Right lobe of liver (tissue), 6 donors: ENCODE data around the gene FOXC1. TPM values are rescaled to one million over a fixed set of nuclear protein-coding genes. Genes with fewer than 3 reads are reported as not detected.

ENCODE experiments used
- ATAC-seq, 4 donors: fragments of 200-7000 bp; cut with Tn5 transposase; one replicate each; pipeline ENCODE4 v1.9.1; 2020; ENCODE audit warnings: mild to moderate bottlenecking in 4 of 4, moderate library complexity in 4 of 4
- DNase-seq, 3 donors: peaks; one replicate each; pipeline ENCODE4 v3.0.0-alpha.2; 2020
- H3K27ac ChIP-seq, 3 donors: fragments of 200-600 bp; one replicate each; pipeline ENCODE4 v1.8.0; 2022
- H3K27me3 ChIP-seq, 2 donors: fragments of 200-600 bp; one replicate each; pipeline ENCODE4 v1.8.0; 2022
- H3K36me3 ChIP-seq, 4 donors: fragments of 200-600 bp; sonication (generic) in 1 of 4; one replicate each; pipeline versions ENCODE4 v1.5.1 to v1.8.0; 2017 to 2022; ENCODE audit warnings: control low read depth in 1 of 4
- H3K4me1 ChIP-seq, 4 donors: fragments of 200-600 bp; sonication (generic) in 1 of 4; one replicate each; pipeline versions ENCODE4 v1.5.1 to v1.8.0; 2017 to 2022; ENCODE audit warnings: control low read depth in 1 of 4
- H3K4me3 ChIP-seq, 3 donors: fragments of 200-600 bp; one replicate each; pipeline ENCODE4 v1.8.0; 2022
- H3K9me3 ChIP-seq, 4 donors: fragments of 200-600 bp; sonication (generic) in 1 of 4; one replicate each; pipeline versions ENCODE4 v1.5.1 to v1.8.0; 2017 to 2022; ENCODE audit warnings: control low read depth in 1 of 4
- CTCF ChIP-seq, 4 donors: fragments of 200-600 bp in 3 of 4; fragments of 450-650 bp in 1 of 4; IDR thresholded peaks; one replicate each; pipeline versions ENCODE4 v1.5.1 to v1.8.0; 2016 to 2022; ENCODE audit warnings: antibody characterized with exemption in 4 of 4, mild to moderate bottlenecking in 2 of 4
- POLR2A ChIP-seq: fragments of 450-650 bp; IDR thresholded peaks from one replicate; pipeline ENCODE4 v1.6.1; 2017; ENCODE audit warnings: antibody characterized with exemption, mild to moderate bottlenecking
- WGBS: methylation state at CpG from one replicate; pipeline ENCODE4 v1.1.6; 2018; ENCODE audit warnings: low coverage, low lambda C conversion rate; ENCODE audit not compliant: insufficient coverage; ENCODE audit errors: missing lambda C conversion rate; 5-methylcytosine and 5-hydroxymethylcytosine counted together
- intact Hi-C, 2 donors: fragments of 100-400 bp; cut with DNase I; formaldehyde crosslinking; loops; one replicate each; pipeline versions ENCODE4 v1.11.2 to v1.14.1; 2022
- total RNA-seq, 6 experiments: library from RNA; depleted of rRNA in 2 of 6; stranded (reverse); fragments of >200 nt in 2 of 6; fragmentation: NEBNext Ultra II Directional in 3 of 6; extraction: Animal tissue kit (Norgen Biotek cat#: 25700) in 3 of 6; gene quantifications; one replicate each; pipeline versions ENCODE4 v1.1.0 to v1.2.4, GENCODE V29; 2016 to 2023
- donor health status: DM: no; HTN: yes; CAD: no.
- donor health status: DM: no; HTN: no; CAD: no.
- donor health status: DM: no; HTN: no; CAD: no.
- donor health status: DM: no; HTN: yes; CAD: no.
- donor health status: DM: no; HTN: yes; CAD: no.

The FOXC1 gene
- total RNA-seq, 6 experiments from 2014 or later, result 0.24 to 0.87 (median 0.50) TPM

- Histone ChIP-seq H3K27ac (no peak overlapping the region), H3K27me3 (no peaks in the 10 kb centered on the region), H3K9me3 (no peaks in the 10 kb centered on the region), H3K4me1 (no peaks in the 10 kb centered on the region), H3K4me3 (no peak overlapping the region), H3K36me3 (no peaks in the 10 kb centered on the region)
- intact Hi-C loops, result no loop called here
- TF ChIP-seq CTCF (IDR thresholded peaks at IDR 0.05) (no peak), POLR2A (no peak)
- DNase-seq (no peak), ATAC-seq (peak in 1 of 4 donors; percentile 36)
- WGBS, result no CpG with 5 or more reads among the region's 12 CpGs
Observed at GRCh38 chr6:1585669-1586049, 24.1 kb upstream of the FOXC1 start.

GRCh38 chr6:1586256-1586655 is 23.5 kb upstream of the FOXC1 start:
- Histone ChIP-seq H3K36me3 (no peaks in the 10 kb centered on the region), H3K9me3 (no peaks in the 10 kb centered on the region), H3K4me1 (no peaks in the 10 kb centered on the region), H3K4me3 (no peak overlapping the region), H3K27ac (no peak overlapping the region), H3K27me3 (no peaks in the 10 kb centered on the region)
- DNase-seq (no peak), ATAC-seq (no peak)
- WGBS, result 85% methylated on average over 6 of the region's 7 CpGs
- TF ChIP-seq POLR2A (no peak), CTCF (IDR thresholded peaks at IDR 0.05) (no peak)
- intact Hi-C loops, result no loop called here

GRCh38 chr6:1586861-1587450 is 22.8 kb upstream of the FOXC1 start:
- WGBS, result 70% methylated on average over 5 of the region's 5 CpGs
- DNase-seq (no peak), ATAC-seq (no peak)
- Histone ChIP-seq H3K27ac (no peak overlapping the region), H3K4me1 (no peaks in the 10 kb centered on the region), H3K27me3 (no peaks in the 10 kb centered on the region), H3K36me3 (no peaks in the 10 kb centered on the region), H3K4me3 (no peak overlapping the region), H3K9me3 (no peaks in the 10 kb centered on the region)
- TF ChIP-seq CTCF (IDR thresholded peaks at IDR 0.05), result no peak
- TF ChIP-seq POLR2A, result no peak
- intact Hi-C loops, result no loop called here

- no peaks in the 10 kb centered on the region for H3K9me3 ChIP-seq
- H3K36me3 ChIP-seq, result no peaks in the 10 kb centered on the region
- no peaks in the 10 kb centered on the region for H3K4me1 ChIP-seq
- no peaks in the 10 kb centered on the region for H3K27me3 ChIP-seq
- DNase-seq, result no peak
- H3K4me3 ChIP-seq, result no peak overlapping the region
- WGBS, result no CpG with 5 or more reads among the region's 7 CpGs
- intact Hi-C loops, result no loop called here
- TF ChIP-seq POLR2A (no peak), CTCF (IDR thresholded peaks at IDR 0.05) (no peak)
- no peak overlapping the region for H3K27ac ChIP-seq
- no peak for ATAC-seq
Observed at GRCh38 chr6:1587546-1587945, 22.2 kb upstream of the FOXC1 start.

- H3K27ac ChIP-seq, result no peak overlapping the region
- no peak for TF ChIP-seq POLR2A
- no peak for TF ChIP-seq CTCF (IDR thresholded peaks at IDR 0.05)
- no peaks in the 10 kb centered on the region for H3K4me1 ChIP-seq
- H3K27me3 ChIP-seq, result no peaks in the 10 kb centered on the region
- DNase-seq, result no peak
- ATAC-seq, result no peak
- intact Hi-C loops, result no loop called here
- H3K9me3 ChIP-seq, result no peaks in the 10 kb centered on the region
- no peak overlapping the region for H3K4me3 ChIP-seq
- H3K36me3 ChIP-seq, result no peaks in the 10 kb centered on the region
- 81% methylated on average over 10 of the region's 12 CpGs for whole genome bisulfite sequencing
Observed at GRCh38 chr6:1587977-1588376, 21.7 kb upstream of the FOXC1 start.
